Parathyroid adenoma (tissue), 2 donors: ENCODE data around the gene TRIP10.
"Not testable (repeated sequence)": the region's sequence is repeated elsewhere in the genome, so short reads cannot be mapped to it uniquely, and the experiment has no call there.

Source experiments
- H2AFZ ChIP-seq: fragments of 300-600 bp; sonication (generic); one replicate; pipeline ENCODE4 v1.7.0; 2017; ENCODE audit warnings: antibody characterized with exemption, mild to moderate bottlenecking
- H3K27ac ChIP-seq: fragments of 300-600 bp; sonication (generic); one replicate; pipeline ENCODE4 v1.7.0; 2017
- H3K27me3 ChIP-seq: fragments of 300-600 bp; sonication (generic); one replicate; pipeline ENCODE4 v1.7.0; 2017; ENCODE audit warnings: low read length; ENCODE audit not compliant: control insufficient read depth, insufficient read depth
- H3K36me3 ChIP-seq: fragments of 300-600 bp; sonication (generic); one replicate; pipeline ENCODE4 v1.7.0; 2017; ENCODE audit warnings: low read length; ENCODE audit not compliant: control insufficient read depth, insufficient read depth
- H3K4me1 ChIP-seq: fragments of 300-600 bp; sonication (generic); one replicate; pipeline ENCODE4 v1.7.0; 2017; ENCODE audit warnings: control low read depth
- H3K4me2 ChIP-seq: fragments of 300-600 bp; sonication (generic); one replicate; pipeline ENCODE4 v1.7.0; 2017; ENCODE audit warnings: low read length
- H3K4me3 ChIP-seq: fragments of 300-600 bp; sonication (generic); one replicate; pipeline ENCODE4 v1.7.0; 2017; ENCODE audit warnings: low read depth, low read length
- H3K79me2 ChIP-seq: fragments of 300-600 bp; sonication (generic); one replicate; pipeline ENCODE4 v1.7.0; 2017; ENCODE audit warnings: control low read depth
- H3K9ac ChIP-seq: fragments of 300-600 bp; sonication (generic); one replicate; pipeline ENCODE4 v1.7.0; 2017; ENCODE audit warnings: mild to moderate bottlenecking
- H3K9me3 ChIP-seq: fragments of 300-600 bp; sonication (generic); one replicate; pipeline ENCODE4 v1.7.0; 2017; ENCODE audit warnings: low read length; ENCODE audit not compliant: control insufficient read depth
- TF ChIP-seq, protein P1 (sequence below): fragments of 300-600 bp; sonication (generic); IDR thresholded peaks from one replicate; pipeline ENCODE4 v1.7.0; 2017; ENCODE audit warnings: antibody characterized with exemption, mild to moderate bottlenecking
- donor health status: primary hyperparathyroidism.

Gene TRIP10

DNA sequence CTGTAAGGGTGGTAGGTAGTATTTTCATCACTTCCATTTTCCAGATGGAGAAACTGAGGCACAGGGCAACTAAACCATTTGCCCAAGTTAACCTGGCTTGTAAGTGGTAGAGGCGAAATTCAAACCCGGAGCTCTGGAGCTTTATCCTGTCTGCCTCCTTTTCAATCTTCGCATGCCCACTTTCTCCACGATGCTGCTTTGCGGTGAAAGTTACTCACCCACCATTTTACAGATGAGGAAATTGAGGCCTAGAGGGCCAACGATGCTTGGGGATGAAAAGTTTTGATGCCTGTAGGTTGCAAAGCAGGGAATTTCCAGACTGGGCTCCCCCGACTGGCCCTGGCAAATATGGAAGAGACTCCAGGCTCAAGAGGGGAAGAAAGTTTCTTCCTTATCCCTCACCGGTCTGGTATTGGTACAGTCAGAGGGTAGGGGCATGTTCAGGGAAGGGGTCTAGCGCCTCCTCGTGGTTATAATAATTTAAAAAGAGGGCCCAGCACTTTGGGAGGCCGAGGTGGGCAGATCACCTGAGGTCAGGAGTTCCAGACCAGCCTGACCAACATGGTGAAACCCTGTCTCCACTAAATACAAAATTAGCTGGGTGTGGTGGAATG is 29.6 kb downstream of the TRIP10 start:
- H3K4me2 ChIP-seq: no peak overlapping the region
- peaks cover 19% of the 10 kb centered on the region for H3K4me1 ChIP-seq
- H3K27ac ChIP-seq: no peak overlapping the region
- H3K9ac ChIP-seq: no peak overlapping the region
- H3K27me3 ChIP-seq: no peaks in the 10 kb centered on the region
- H3K9me3 ChIP-seq: no peaks in the 10 kb centered on the region
- H3K79me2 ChIP-seq: no peaks in the 10 kb centered on the region
- H2AFZ ChIP-seq: no peak overlapping the region
- TF ChIP-seq, protein P1, sequence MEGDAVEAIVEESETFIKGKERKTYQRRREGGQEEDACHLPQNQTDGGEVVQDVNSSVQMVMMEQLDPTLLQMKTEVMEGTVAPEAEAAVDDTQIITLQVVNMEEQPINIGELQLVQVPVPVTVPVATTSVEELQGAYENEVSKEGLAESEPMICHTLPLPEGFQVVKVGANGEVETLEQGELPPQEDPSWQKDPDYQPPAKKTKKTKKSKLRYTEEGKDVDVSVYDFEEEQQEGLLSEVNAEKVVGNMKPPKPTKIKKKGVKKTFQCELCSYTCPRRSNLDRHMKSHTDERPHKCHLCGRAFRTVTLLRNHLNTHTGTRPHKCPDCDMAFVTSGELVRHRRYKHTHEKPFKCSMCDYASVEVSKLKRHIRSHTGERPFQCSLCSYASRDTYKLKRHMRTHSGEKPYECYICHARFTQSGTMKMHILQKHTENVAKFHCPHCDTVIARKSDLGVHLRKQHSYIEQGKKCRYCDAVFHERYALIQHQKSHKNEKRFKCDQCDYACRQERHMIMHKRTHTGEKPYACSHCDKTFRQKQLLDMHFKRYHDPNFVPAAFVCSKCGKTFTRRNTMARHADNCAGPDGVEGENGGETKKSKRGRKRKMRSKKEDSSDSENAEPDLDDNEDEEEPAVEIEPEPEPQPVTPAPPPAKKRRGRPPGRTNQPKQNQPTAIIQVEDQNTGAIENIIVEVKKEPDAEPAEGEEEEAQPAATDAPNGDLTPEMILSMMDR: no peak
- H3K36me3 ChIP-seq: no peaks in the 10 kb centered on the region
- H3K4me3 ChIP-seq: no peak overlapping the region

DNA sequence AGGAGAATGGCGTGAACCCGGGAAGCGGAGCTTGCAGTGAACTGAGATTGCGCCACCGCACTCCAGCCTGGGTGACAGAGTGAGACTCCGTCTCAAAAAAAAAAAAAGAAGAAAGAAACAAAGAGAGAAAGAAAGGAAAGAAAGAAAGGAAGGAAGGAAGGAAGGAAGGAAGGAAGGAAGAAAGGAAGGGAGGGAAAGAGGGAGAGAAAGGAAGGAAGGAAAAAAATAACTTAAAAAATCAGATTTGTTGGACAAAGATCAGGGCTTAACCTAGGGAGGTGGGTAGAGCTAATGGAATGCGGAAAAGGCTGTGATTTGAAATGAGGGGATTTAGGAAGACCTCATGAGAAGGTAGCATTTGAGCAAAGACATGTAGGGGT is 32.2 kb downstream of the TRIP10 start:
- not testable (repeated sequence) for H3K79me2 ChIP-seq, H3K4me1 ChIP-seq, H3K27ac ChIP-seq, H3K4me2 ChIP-seq, H3K27me3 ChIP-seq, H3K9me3 ChIP-seq, H3K9ac ChIP-seq, H3K36me3 ChIP-seq, H2AFZ ChIP-seq, H3K4me3 ChIP-seq

DNA sequence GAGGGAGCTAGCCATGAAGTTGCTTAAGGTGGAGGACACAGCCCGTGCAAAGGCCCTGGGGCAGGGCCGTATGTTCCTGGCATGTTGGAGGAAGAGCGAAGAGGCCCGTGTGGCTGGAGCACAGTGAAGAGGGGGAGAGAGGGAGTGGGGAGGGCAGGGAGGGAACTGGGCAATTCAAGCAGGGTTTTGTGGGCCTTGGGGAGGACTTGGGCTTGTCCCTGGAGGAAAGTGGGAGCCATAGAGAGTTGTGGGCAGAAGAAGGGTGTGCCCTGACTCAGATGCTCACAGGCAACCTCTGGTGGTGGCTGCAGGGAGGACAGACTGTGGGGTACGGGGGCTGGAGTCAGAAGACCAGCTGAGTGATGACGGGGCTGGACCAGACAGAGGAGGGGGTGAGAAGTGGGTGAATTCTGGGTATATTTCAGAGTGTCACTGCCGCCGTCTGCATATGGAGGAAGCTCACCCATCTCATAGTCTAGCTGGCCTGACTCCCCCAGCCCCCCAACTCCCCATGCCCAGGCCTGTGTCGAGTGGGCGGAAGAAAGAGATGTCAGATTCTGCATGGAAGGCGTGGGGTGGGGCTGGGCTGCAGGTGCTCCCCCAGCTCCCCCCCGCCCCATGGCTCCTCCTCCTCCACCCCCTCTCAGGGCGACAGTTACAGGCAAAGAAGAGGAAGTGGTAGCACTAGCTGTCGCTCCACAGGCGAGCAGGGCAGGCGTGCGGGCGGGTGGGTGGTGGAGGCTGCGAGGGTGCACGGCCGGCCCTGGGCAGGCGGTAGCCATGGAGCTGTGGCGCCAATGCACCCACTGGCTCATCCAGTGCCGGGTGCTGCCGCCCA is 32.8 kb downstream of the TRIP10 start, which contains the start of gene VAV1:
TSS of gene VAV1 (plus strand) at position 681 of the 838 bp plus-strand sequence. CDS start at position 781, 100 bp downstream.
- H3K79me2 ChIP-seq: no peaks in the 10 kb centered on the region
- TF ChIP-seq, protein P1: no peak
- H3K27ac ChIP-seq: no peak within 1 kb of the TSS
- H3K4me1 ChIP-seq: peaks cover 2% of the 10 kb centered on the region
- no peaks in the 10 kb centered on the region for H3K9me3 ChIP-seq
- H3K9ac ChIP-seq: no peak within 1 kb of the TSS
- H3K27me3 ChIP-seq: no peaks in the 10 kb centered on the region
- H2AFZ ChIP-seq: no peak within 1 kb of the TSS
- no peaks in the 10 kb centered on the region for H3K36me3 ChIP-seq
- H3K4me3 ChIP-seq: no peak within 1 kb of the TSS
- H3K4me2 ChIP-seq: no peak within 1 kb of the TSS

- Histone ChIP-seq H3K79me2 (no peaks in the 10 kb centered on the region), H3K27me3 (no peaks in the 10 kb centered on the region), H2AFZ (no peak overlapping the region), H3K4me2 (no peak overlapping the region), H3K9ac (no peak overlapping the region), H3K4me3 (no peak overlapping the region), H3K27ac (no peak overlapping the region), H3K4me1 (no peaks in the 10 kb centered on the region), H3K36me3 (no peaks in the 10 kb centered on the region), H3K9me3 (no peaks in the 10 kb centered on the region)
- TF ChIP-seq, protein P1: no peak
These were observed 33.4 kb downstream of the TRIP10 start for GRCh38 chr19:6772866-6773322.

DNA sequence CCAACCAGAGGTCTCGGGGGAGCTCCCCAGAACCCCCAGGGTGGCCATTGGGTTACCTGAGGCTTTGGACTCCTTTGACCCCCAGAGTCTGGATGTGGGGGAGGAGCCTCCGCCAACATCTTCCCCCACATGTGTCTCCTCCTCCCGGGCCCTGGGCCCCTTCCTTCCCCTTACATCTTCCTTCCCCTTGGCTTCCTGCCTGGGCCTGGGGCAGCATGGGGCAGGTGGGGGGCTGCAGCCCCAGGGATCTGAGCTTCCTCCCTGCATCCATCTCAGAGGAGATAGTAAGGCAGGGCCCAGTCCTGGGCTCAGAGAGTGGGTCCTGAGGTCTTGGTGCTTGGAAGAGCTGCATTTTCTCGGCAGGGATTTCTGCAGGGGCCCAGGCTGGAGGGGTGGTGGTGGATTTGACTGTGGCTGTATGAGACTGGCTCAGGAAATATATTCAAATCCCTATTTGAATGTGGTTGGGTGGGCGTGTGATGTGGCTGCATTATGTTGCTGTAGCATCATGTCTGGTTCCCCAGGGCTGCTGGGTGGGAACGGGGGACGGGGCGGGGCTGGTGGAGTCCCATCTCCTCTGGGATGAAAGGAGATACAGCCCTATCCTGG is 33.9 kb downstream of the TRIP10 start:
- no peak overlapping the region for H2AFZ ChIP-seq
- H3K4me3 ChIP-seq: no peak overlapping the region
- no peak overlapping the region for H3K27ac ChIP-seq

More for the DNA sequence above, 33.9 kb downstream of the TRIP10 start:
- Histone ChIP-seq H3K4me1 (no peaks in the 10 kb centered on the region), H3K79me2 (no peaks in the 10 kb centered on the region), H3K4me2 (no peak overlapping the region), H3K36me3 (no peaks in the 10 kb centered on the region), H3K9me3 (no peaks in the 10 kb centered on the region), H3K9ac (no peak overlapping the region), H3K27me3 (no peaks in the 10 kb centered on the region)
- TF ChIP-seq, protein P1: no peak
